B cell (primary cell): ENCODE data around the gene NINJ2. TPM values are rescaled to one million over a fixed set of nuclear protein-coding genes. Genes with fewer than 3 reads are reported as not detected.

ENCODE experiments used
- ATAC-seq: fragments of 200-7000 bp; cut with Tn5 transposase; one replicate; pipeline ENCODE4 v1.10.0; 2021; ENCODE audit warnings: low read depth, mild to moderate bottlenecking, moderate number of reproducible peaks, moderate library complexity
- CTCF ChIA-PET: fragments of 350-600 bp; sonication (Branson Sonifier 250); formaldehyde crosslinking; loops from one replicate; lab custom pipeline; 2021; ENCODE audit warnings: antibody characterized with exemption, inconsistent platforms; lab: Charles Lee
- POLR2A ChIA-PET: fragments of 350-600 bp; sonication (Branson Sonifier 250); formaldehyde crosslinking; loops from one replicate; lab custom pipeline; 2021; ENCODE audit warnings: antibody characterized with exemption; lab: Charles Lee
- DNase-seq: peaks from one replicate; pipeline ENCODE4 v3.0.0; 2013
- H2AFZ ChIP-seq: 2 replicates; pipeline ENCODE4 v1.6.1; 2012; ENCODE audit warnings: mild to moderate bottlenecking, low read depth, low read length; ENCODE audit not compliant: insufficient read depth, poor library complexity, severe bottlenecking
- H3K27ac ChIP-seq, 2 donors: 1 replicate in 1 of 2; 2 replicates in 1 of 2; pipeline ENCODE4 v1.5.1; 2012 to 2013; ENCODE audit warnings: low read length in 2 of 2, mild to moderate bottlenecking in 2 of 2, moderate library complexity in 1 of 2
- H3K27me3 ChIP-seq, 4 experiments: fragments of 200-600 bp in 1 of 4; sonication (generic) in 1 of 4; replicated peaks in 1 of 4; 1 replicate in 2 of 4; 2 replicates in 2 of 4; pipeline versions ENCODE4 v1.6.1 to v1.7.0; 2013 to 2016; ENCODE audit warnings: low read length in 3 of 4, mild to moderate bottlenecking in 2 of 4, mixed read lengths in 1 of 4, moderate library complexity in 1 of 4; ENCODE audit not compliant: insufficient read depth in 4 of 4, control insufficient read depth in 3 of 4; ENCODE audit errors: control extremely low read depth in 1 of 4
- H3K36me3 ChIP-seq, 2 experiments: replicated peaks in 1 of 2; 1 replicate in 1 of 2; 2 replicates in 1 of 2; pipeline versions ENCODE4 v1.6.1 to v1.7.1; 2013; ENCODE audit warnings: low read length in 1 of 2; ENCODE audit not compliant: insufficient read depth in 2 of 2, control insufficient read depth in 1 of 2; ENCODE audit errors: control extremely low read depth in 1 of 2, extremely low read depth in 1 of 2
- H3K4me1 ChIP-seq, 2 donors: fragments of 200-600 bp in 1 of 2; sonication (generic) in 1 of 2; 1 replicate in 1 of 2; 2 replicates in 1 of 2; pipeline versions ENCODE4 v1.5.1 to v1.6.1; 2013 to 2017; ENCODE audit warnings: low read length in 2 of 2; ENCODE audit not compliant: control insufficient read depth in 2 of 2, insufficient read depth in 2 of 2
- H3K4me2 ChIP-seq: replicated peaks from 2 replicates; pipeline ENCODE3; 2012; ENCODE audit warnings: mild to moderate bottlenecking, low read depth, low read length; ENCODE audit not compliant: poor library complexity, severe bottlenecking
- H3K4me3 ChIP-seq, 5 experiments: fragments of 200-600 bp in 1 of 5; sonication (generic) in 1 of 5; 1 replicate in 3 of 5; 2 replicates in 2 of 5; pipeline versions ENCODE4 v1.5.1 to v1.7.0; 2011 to 2016; ENCODE audit warnings: low read length in 4 of 5, mild to moderate bottlenecking in 4 of 5, low read depth in 2 of 5, control low read depth in 1 of 5, moderate library complexity in 1 of 5; ENCODE audit not compliant: insufficient read depth in 1 of 5; ENCODE audit errors: control extremely low read depth in 1 of 5, extremely low read depth in 1 of 5
- H3K79me2 ChIP-seq: fragments of 200-600 bp; sonication (generic); one replicate; pipeline ENCODE4 v1.6.0; 2016; ENCODE audit warnings: low read length; ENCODE audit not compliant: control insufficient read depth, insufficient read depth
- H3K9ac ChIP-seq: fragments of 200-600 bp; sonication (generic); 2 replicates; pipeline ENCODE4 v1.6.1; 2017; ENCODE audit warnings: mild to moderate bottlenecking, low read length, moderate library complexity
- H3K9me3 ChIP-seq, 3 donors: one replicate each; pipeline versions ENCODE4 v1.6.1 to v1.7.1; 2013; ENCODE audit warnings: low read length in 2 of 3; ENCODE audit not compliant: control insufficient read depth in 2 of 3, insufficient read depth in 1 of 3; ENCODE audit errors: control extremely low read depth in 1 of 3
- H4K20me1 ChIP-seq: 2 replicates; pipeline ENCODE4 v1.6.0; 2012; ENCODE audit warnings: mild to moderate bottlenecking, low read length; ENCODE audit not compliant: insufficient read depth, control insufficient read depth, poor library complexity, severe bottlenecking
- H3K27ac Mint-ChIP-seq: one replicate; pipeline ENCODE4 v1.8.0; 2021; ENCODE audit warnings: mixed read lengths
- H3K27me3 Mint-ChIP-seq: one replicate; pipeline ENCODE4 v1.8.0; 2021; ENCODE audit warnings: mixed read lengths
- H3K4me1 Mint-ChIP-seq: one replicate; pipeline ENCODE4 v1.8.0; 2021; ENCODE audit warnings: mixed read lengths
- H3K4me3 Mint-ChIP-seq: one replicate; pipeline ENCODE4 v1.8.0; 2021; ENCODE audit warnings: mixed read lengths
- H3K9me3 Mint-ChIP-seq: one replicate; pipeline ENCODE4 v1.8.0; 2022; ENCODE audit warnings: mixed read lengths; ENCODE audit not compliant: insufficient read depth
- CTCF ChIP-seq: fragments of 200-600 bp; IDR thresholded peaks from one replicate; pipeline ENCODE4 v1.8.0; 2022; ENCODE audit warnings: antibody characterized with exemption, mild to moderate bottlenecking
- EZH2 ChIP-seq: IDR thresholded peaks from 2 replicates; pipeline ENCODE4 v1.6.1; 2012; ENCODE audit warnings: borderline replicate concordance, low read depth, mild to moderate bottlenecking, moderate library complexity, low read length; ENCODE audit not compliant: insufficient read depth, poor library complexity, severe bottlenecking
- WGBS: methylation state at CpG from one replicate; pipeline ENCODE4 v1.1.5; 2013; ENCODE audit warnings: missing lambda C conversion rate; ENCODE audit not compliant: insufficient coverage; 5-methylcytosine and 5-hydroxymethylcytosine counted together
- intact Hi-C: fragments of 100-400 bp; cut with micrococcal nuclease; formaldehyde crosslinking; loops from one replicate; pipeline ENCODE4 v1.10.0; 2022
- polyA plus RNA-seq: library from polyadenylated mRNA; depleted of rRNA; stranded (reverse); fragments of >200 nt; gene quantifications from 2 replicates; pipeline ENCODE4 v1.2.3, GENCODE V29; 2012
- total RNA-seq, 2 donors: library from RNA; stranded (reverse); fragments of 120-200 nt in 1 of 2; gene quantifications; 1 replicate in 1 of 2; 2 replicates in 1 of 2; pipeline versions ENCODE4 v1.2.3 to v1.2.4, GENCODE V29; 2013 to 2022

NINJ2 gene
- total and polyA plus RNA-seq, 2 donors (not counting 1 experiment from before 2014, with no cell fraction given), result 2.9 to 10.2 TPM

GRCh38 chr12:580813-581212 is 82.4 kb downstream of the NINJ2 start:
- ATAC-seq (no peak), DNase-seq (no peak)
- Histone ChIP-seq H3K9me3 (no peaks in the 10 kb centered on the region), H3K27me3 (no peaks in the 10 kb centered on the region), H2AFZ (no peak overlapping the region), H3K79me2 (no peaks in the 10 kb centered on the region), H3K9ac (no peak overlapping the region), H3K27ac (no peak overlapping the region), H4K20me1 (no peaks in the 10 kb centered on the region), H3K4me1 (peaks cover 6 to 9% of the 10 kb centered on the region in 2 donors), H3K4me3 (no peak overlapping the region), H3K4me2 (no peak overlapping the region), H3K36me3 (no peaks in the 10 kb centered on the region)
- Mint-ChIP-seq H3K27me3 (no peaks in the 10 kb centered on the region), H3K4me1 (peaks cover 11% of the 10 kb centered on the region), H3K27ac (no peak overlapping the region), H3K4me3 (no peak overlapping the region), H3K9me3 (no peaks in the 10 kb centered on the region)
- 95% methylated on average over 4 of the region's 4 CpGs for WGBS
- TF ChIP-seq CTCF, result no peak
- TF ChIP-seq EZH2, result no peak
- CTCF ChIA-PET, result no interaction called here
- intact Hi-C loops, result no loop called here
- POLR2A ChIA-PET, result no interaction called here

DNA sequence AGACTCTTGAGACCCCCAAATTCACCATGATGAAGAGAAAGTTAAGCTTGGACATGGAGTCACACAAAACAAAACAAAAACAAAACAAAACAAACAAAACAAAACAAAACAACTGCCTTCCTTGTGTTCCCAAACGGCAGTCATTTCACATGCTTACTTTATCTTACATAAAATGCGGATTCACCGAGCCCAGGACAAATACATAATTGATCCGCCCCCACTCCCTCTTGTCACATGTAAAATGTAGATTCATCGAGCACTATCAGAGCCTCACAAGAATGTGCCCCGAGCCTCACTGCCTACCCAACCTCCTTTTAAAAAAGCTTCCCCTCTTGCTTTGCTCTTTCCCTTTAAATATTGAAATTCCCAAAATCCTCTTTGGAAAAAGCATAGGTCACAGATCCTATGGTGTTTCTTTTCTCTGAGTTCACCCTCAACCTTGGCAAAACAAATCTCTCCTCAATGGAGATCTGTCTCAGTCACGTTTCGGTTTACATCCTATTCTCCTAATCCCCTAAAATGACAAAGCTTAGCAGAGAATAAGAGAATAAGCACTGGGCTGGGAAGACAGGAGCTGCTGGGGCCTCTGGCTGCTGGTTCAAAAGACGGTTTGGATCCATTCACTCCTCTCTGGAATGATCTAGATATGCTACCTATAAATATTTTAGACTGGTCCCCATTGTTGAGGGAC is 83.7 kb downstream of the NINJ2 start:
- Histone ChIP-seq H3K4me1 (peaks cover 8 to 12% of the 10 kb centered on the region in 2 donors), H3K36me3 (no peaks in the 10 kb centered on the region), H3K27me3 (no peaks in the 10 kb centered on the region), H3K9ac (no peak overlapping the region), H4K20me1 (no peaks in the 10 kb centered on the region), H3K4me3 (no peak overlapping the region), H3K27ac (no peak overlapping the region), H3K4me2 (no peak overlapping the region), H2AFZ (no peak overlapping the region), H3K9me3 (peaks cover 0 to under 1% (median 0%) of the 10 kb centered on the region in 3 donors), H3K79me2 (no peaks in the 10 kb centered on the region)
- no peaks in the 10 kb centered on the region for H3K9me3 Mint-ChIP-seq
- intact Hi-C loops, result no loop called here
- H3K4me1 Mint-ChIP-seq, result peaks cover 8% of the 10 kb centered on the region
- POLR2A ChIA-PET, result no interaction called here
- CTCF ChIA-PET, result interaction anchor here (1.3 to 6.9 kb wide), 4 partner anchors 10 to 235 kb away, joined by 4 to 151 read pairs (median 40); partner anchors contain the start of gene WNK1
- no peak overlapping the region for H3K4me3 Mint-ChIP-seq
- 96% methylated on average over 7 of the region's 9 CpGs for WGBS
- no peak overlapping the region for H3K27ac Mint-ChIP-seq
- H3K27me3 Mint-ChIP-seq, result no peaks in the 10 kb centered on the region
- DNase-seq (no peak), ATAC-seq (no peak)
- TF ChIP-seq EZH2 (no peak), CTCF (no peak)
